GM10847 (cell line): ENCODE data around the gene LILRA6.

ENCODE experiments used
- POLR2A ChIP-seq: IDR thresholded peaks from 2 replicates; pipeline ENCODE4 v1.6.1; 2011; ENCODE audit not compliant: insufficient read length; ENCODE audit errors: extremely low read depth

The LILRA6 gene

GRCh38 chr19:54201172-54201701 is 41.4 kb downstream of the LILRA6 start:
- no peak for TF ChIP-seq POLR2A

GRCh38 chr19:54199401-54199800 is 43.2 kb downstream of the LILRA6 start:
- TF ChIP-seq POLR2A: no peak

GRCh38 chr19:54197121-54197520 is 45.5 kb downstream of the LILRA6 start:
- no peak for TF ChIP-seq POLR2A

- no peak for TF ChIP-seq POLR2A
Measured at GRCh38 chr19:54196536-54196935, 46.1 kb downstream of the LILRA6 start.

GRCh38 chr19:54193011-54193410 is 49.6 kb downstream of the LILRA6 start:
- TF ChIP-seq POLR2A: no peak

GRCh38 chr19:54191811-54192453 is 50.7 kb downstream of the LILRA6 start:
- TF ChIP-seq POLR2A: no peak

- TF ChIP-seq POLR2A: peak; percentile 28
Measured at GRCh38 chr19:54191011-54191810, 51.4 kb downstream of the LILRA6 start, which contains the start of gene TSEN34. Gene TSEN34, plus strand, starts transcription at chr19:54191308. Its CDS starts 57 bp downstream, at chr19:54191365.

GRCh38 chr19:54190503-54191010 is 52.0 kb downstream of the LILRA6 start:
- no peak for TF ChIP-seq POLR2A

- TF ChIP-seq POLR2A: peak; percentile 59
Measured at GRCh38 chr19:54189735-54190502, 52.7 kb downstream of the LILRA6 start.

- peak; percentile 45 for TF ChIP-seq POLR2A
Measured at GRCh38 chr19:54189145-54189734, 53.4 kb downstream of the LILRA6 start, which contains the start of gene MBOAT7. Gene MBOAT7, minus strand, starts transcription at chr19:54189580. Its CDS starts 1,072 bp downstream, at chr19:54188508.

GRCh38 chr19:54188215-54188871 is 54.2 kb downstream of the LILRA6 start:
- no peak for TF ChIP-seq POLR2A

GRCh38 chr19:54186934-54187381 is 55.6 kb downstream of the LILRA6 start:
- TF ChIP-seq POLR2A: no peak
